Superior temporal gyrus (tissue), 1 donor: ENCODE results near the gene MSTN.

Experiments
- DNase-seq: peaks from one replicate; pipeline ENCODE4 v3.0.0-alpha.2; 2016; ENCODE audit errors: extremely low spot score

The MSTN gene

GRCh38 chr2:190062601-190063000, at the start of gene MSTN:
MSTN (minus strand) TSS chr2:190062729; CDS start chr2:190062596, 133 bp downstream.
- DNase-seq = no peak

DNA sequence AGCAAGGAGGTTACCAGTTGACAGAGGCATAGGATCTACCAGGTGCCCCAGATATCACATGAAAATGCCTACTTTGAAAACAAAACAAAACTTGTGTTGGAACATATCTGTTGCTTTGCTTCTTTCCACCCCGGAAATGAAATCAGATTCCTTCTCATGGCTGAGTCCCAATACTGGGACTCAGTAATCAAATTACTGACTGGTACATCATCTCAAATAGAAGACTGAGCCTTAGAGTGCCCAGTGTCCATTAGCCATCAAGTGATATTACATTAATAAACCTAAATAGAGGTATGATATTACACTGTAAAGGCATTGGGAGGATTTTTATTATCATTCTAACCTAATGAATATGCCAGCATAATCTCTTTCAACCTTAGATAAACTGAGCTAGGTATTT, 48.6 kb upstream of the MSTN start:
- no peak for DNase-seq

DNA sequence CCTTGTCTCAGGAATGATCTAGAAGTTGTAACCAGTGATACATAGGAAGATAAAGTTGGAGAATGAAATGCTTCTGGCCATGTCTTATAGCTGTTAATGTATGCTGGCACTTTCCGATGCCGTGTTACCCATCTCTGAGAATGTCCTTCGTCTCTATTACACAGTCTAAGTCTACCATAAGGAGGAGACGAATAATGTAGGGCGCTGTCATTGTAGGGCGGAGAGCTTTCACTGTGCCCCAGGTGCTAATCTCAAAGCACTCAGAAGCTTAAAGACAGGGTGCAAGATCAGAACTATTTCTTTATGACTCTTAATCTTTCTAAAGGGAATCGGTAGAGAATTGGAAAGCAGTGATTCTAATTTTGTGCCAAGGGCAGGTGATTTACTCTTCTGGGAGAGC, 48.2 kb upstream of the MSTN start:
- DNase-seq = no peak

- DNase-seq = peak; percentile 73
These were observed 47.6 kb upstream of the MSTN start for GRCh38 chr2:190110131-190110530.

DNA sequence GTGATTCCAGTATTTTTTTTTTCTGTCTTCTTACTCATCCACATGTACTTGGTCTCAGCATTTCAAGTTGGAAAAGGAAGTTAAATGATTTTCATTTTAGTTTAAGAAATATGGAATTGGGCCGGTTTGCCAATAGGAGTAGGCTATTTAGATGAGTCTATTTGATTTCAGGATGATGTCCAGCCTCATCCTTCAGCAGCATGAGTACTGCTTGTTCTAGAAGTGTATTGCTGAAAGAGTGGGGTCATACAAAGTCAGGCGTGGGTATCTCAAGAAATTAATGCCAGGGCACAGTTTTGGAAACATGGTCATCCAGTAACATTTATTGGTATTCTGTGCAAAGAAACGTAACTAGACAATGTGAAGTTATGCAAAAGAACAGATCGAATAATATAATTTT, 44.9 kb upstream of the MSTN start:
- no peak for DNase-seq

GRCh38 chr2:190106783-190107182, 44.3 kb upstream of the MSTN start:
- DNase-seq = peak; percentile 9

GRCh38 chr2:190105554-190105953, 43.0 kb upstream of the MSTN start:
- DNase-seq = peak; percentile 11

- no peak for DNase-seq
These were observed 40.6 kb upstream of the MSTN start for GRCh38 chr2:190103144-190103543.

DNA sequence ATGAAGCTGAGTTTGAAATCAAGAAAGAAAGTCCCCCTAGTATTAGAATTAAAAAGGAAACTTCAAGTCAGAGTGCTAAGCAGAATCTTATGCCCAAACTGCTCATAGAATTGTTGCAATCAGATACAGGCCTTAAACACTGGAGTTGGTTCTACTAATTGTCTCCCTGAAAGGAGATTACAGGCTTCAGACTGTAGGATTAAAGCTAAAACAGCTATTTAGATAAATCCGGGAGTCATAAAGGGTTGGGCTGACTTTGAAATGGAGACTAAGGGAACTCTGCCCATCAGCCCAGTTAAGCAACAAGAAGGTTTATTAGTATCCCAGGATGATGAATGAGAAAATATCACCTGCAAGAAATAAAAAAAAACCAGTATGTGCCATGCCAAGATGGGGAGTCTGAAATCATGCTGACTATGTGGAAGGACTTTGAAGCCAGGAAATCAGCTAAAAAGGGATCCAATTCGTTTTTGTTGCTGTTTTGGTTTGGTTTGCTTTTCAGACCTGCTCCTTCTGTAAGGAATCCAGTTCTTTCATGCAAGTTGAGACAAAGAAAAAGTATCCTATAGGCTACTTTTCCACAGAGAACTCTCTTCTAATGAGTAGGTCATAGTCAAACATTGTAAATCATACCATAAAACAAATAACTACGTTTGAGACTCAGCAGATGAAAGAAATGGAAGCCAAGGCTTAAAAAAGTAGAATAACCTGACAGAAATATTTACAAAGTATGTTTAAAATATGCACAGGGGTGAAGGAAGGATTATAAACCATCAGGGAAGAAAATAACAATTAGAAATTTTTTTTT, 37.6 kb upstream of the MSTN start:
- DNase-seq = no peak

DNA sequence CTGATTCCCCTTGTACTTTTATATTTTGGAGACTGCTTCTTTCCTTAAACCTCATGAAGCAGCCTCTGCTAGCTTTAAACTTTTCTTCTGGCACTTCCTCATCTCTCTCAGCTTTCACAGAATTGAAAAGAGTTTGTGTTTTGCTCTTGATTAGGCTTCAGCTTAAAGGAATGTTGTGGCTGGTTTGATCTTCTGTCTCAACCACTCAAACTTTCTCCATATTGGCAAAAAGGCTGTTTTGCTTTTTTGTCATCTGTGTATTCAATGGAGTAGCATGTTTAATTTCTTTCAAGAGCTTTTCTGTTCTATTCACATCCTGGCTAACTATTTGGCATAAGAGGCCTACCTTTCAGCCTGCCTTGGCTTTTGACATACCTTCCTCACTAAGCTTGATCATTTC, 36.3 kb upstream of the MSTN start:
- no peak for DNase-seq

DNA sequence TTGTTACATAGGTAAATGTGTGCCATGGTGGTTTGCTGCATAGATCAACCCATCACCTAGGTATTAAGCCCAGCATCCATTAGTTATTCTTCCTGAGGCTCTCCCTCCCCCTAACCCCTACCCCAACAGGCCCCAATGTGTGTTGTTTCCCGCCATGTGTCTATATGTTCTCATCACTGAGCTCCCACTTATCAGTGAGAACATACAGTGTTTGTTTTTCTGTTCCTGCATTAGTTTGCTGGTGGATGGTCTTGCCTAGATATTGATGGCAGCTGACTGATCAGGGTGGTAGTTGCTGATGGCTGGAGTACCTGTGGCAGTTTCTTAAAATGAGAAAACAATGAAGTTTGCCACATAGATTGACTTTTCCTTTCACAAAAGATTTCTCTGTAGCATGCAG, 34.6 kb upstream of the MSTN start:
- DNase-seq = no peak

DNA sequence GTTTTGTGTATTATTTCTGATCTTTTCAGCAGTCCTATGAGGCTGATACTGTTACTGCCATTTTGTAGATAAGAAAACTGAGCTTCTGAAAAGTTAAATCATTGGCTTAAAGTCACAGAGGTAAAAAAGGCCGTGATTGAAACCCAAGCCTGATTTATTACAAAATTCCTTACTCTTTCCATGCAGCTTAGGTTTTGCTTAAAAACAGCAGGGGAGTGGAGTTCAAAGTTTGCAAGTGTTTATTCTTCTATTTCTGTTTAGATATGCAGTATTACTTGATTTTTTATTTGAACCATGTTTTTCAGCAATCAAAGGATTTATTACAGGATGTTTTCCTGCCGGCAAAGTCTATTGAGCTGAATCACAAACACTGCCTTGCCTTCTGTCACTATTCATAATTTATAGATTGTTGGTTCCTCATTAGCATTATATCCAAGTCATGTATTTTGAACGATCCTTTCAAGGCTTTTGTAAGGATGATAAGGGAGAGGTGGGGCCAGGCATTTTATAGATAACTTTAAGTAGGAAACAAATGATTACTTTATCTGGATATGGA, 31.9 kb upstream of the MSTN start:
- no peak for DNase-seq

DNA sequence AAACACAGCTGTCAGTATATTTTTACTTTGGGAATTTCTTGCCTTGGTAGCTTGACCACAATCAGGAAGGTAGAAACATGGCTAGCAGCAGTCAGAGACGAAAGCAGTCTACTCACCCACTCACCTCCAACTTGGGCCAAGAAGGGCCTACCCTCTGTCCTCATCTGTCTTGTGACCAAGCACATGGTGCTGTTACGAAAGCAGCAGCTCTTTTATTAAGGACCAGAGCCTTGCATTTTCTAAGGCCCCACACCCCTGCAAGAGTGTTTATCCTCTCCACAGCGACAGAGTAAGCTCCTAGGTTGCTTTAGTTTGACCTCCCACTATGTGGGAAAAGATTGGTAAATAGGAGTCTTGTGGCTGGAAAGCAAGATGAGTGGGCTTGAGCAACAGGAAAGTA, 31.3 kb upstream of the MSTN start:
- peak; percentile 8 for DNase-seq

GRCh38 chr2:190090148-190090547, 27.6 kb upstream of the MSTN start:
- no peak for DNase-seq

DNA sequence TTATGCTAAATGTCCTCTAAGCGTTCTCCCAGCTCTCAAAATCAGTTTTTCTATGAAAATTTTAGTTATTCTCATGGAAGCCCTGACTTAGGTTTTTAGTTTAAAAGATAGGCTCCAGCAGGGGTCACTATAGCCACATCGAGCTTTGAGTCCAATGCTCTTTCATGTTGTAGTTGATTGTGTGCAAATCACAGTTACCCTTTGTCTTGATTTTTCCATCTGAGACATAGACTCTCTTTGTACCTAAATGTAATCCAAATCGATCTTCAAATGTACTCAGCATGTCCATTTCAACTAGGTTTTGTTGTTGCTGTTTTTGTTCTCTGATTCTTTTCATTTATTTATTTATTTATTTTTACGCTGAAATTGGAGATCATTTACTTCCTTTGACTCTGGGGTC, 26.4 kb upstream of the MSTN start:
- peak; percentile 98 for DNase-seq

DNA sequence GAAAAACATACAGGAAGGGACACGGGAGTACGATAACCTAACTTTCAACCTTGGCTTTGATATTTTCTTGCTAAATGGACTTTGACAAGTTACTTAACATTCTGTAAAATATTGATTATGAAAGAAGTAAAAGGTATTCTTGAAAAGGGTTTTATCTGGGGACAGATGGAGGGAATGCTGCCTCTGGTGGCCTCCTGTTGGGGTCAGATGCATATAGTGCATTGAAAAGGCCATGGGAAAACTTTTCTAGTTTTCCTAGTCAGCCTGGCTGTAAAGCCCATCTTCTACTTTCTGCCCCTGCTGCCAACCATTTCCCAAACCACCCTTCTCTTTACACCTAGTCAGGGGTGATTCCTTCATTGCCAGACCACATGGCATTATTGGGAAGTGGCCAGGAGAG, 22.2 kb upstream of the MSTN start:
- DNase-seq = no peak

DNA sequence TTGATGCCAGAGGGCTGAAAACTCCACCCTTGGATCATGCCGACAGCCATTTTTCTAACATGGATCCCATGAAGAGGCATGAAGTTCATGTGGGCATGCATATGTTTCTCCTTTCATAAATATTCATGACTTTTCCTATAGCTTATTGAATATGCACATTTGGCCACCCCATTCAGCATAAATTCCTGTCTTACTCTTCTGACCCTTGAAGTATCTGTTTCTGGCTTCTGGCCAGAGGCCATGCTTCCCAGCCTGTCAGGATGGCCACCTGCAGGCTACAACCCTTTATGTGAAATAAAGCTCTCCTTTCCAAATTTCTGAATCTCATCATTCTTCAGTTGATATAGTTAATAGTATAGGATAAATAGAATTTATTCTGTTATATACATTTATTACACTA, 19.6 kb upstream of the MSTN start:
- DNase-seq = no peak

DNA sequence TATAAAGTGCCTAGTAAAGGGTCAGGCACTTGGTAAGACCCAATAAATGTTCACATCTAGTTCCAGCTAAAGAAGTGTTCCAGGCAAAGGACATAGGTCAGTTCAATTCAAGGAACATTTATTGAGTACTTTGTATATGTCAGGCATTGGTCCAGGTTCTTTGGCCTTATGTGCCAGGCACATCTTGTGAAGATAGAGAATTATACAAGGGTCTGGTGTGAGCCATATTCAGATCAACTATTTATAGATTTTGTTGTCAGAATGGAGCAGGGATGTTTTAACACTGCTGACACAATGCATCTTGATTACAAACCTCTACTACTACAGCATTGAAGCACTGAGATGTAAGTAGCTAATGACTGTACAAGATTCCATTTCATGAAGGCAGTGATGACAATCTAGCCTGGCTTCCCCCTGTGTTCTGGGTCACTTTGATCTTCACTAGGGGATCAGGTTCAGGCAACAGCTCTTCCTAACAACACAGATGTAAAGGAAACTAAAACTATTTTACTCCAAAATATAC, 18.1 kb upstream of the MSTN start:
- DNase-seq = no peak

GRCh38 chr2:190079160-190079559, 16.6 kb upstream of the MSTN start:
- no peak for DNase-seq

- no peak for DNase-seq
These were observed 13.1 kb upstream of the MSTN start for GRCh38 chr2:190075623-190076022.

DNA sequence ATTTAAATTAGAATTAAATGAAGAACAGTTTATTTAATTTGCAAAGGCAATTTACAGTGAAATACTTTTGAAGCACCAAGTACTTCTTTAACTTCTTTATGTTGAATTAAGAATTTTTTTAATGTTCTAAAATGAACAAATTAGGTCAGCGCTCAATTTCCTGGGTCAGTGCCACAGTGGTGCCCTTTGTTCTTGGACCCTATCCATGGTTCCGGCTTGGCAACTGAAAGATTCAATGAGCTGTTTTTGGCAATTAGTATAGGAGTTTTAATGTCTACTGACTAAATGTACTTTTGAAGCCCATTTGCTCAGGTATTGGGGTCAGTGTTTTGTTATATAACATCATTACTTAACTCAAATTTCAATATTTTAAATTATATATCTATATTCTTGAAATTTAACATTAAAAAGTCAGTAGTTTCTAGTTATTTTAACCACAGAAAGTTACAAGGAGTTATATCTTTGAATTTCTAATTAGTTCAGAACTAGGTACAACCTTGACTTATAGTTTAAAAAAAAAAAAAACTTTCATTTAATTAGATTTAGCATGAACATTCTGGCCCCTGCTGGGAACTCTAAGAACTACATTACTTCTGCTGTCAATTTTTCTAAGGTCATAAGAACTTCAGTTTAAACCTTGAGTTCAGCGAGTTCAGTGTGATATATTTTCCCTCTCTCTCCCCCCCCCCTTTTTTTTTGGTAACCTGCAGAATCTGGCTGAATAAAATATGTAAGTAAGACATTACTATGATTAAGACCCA, 7.6 kb upstream of the MSTN start:
- DNase-seq = peak; percentile 84

DNA sequence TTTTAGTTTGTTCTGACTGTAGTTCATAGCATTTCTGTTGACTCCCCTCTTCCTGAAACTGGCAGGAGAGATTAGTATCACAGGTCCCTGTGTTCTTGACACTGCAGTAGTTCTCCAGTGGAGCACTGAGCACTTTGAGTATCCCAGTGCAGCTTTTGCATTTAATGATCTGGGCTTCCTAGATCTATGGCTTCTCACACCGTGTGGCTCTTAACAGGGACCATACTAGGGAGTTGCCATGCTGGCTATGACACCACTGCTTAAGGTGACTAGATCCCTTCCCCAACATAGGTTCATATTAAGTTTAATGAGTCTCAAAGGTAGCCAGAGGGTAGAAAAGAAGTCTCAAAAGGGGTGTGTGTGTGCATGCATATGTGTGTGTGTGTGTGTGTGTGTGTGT, 6.2 kb upstream of the MSTN start:
- DNase-seq = no peak

- no peak for DNase-seq
These were observed 3.3 kb upstream of the MSTN start for GRCh38 chr2:190065839-190066238.
